Body of pancreas (tissue), 4 donors: Measurements from ENCODE around the gene GABRR3. TPM values are rescaled to one million over a fixed set of nuclear protein-coding genes. Genes with fewer than 3 reads are reported as not detected.

Source experiments
- ATAC-seq: fragments of 150-250 bp; one replicate; pipeline ENCODE4 v1.9.1; 2016
- DNase-seq, 4 donors: peaks; one replicate each; pipeline ENCODE4 v3.0.0-alpha.2; 2019
- H3K27ac ChIP-seq, 4 donors: fragments of 200-600 bp; sonication (generic); 1 replicate in 3 of 4; 2 replicates in 1 of 4; pipeline versions ENCODE4 v1.5.1 to v1.6.1; 2016 to 2019; ENCODE audit warnings: mild to moderate bottlenecking in 1 of 4, mixed read lengths in 1 of 4, moderate library complexity in 1 of 4
- H3K27me3 ChIP-seq, 2 donors: fragments of 200-600 bp; sonication (generic); one replicate each; pipeline ENCODE4 v1.6.0; 2016; ENCODE audit warnings: mild to moderate bottlenecking in 1 of 2
- H3K36me3 ChIP-seq, 2 donors: fragments of 200-600 bp; sonication (generic); replicated peaks in 1 of 2; 2 replicates each; pipeline ENCODE4 v1.5.1; 2016; ENCODE audit warnings: low read depth in 2 of 2; ENCODE audit not compliant: insufficient read depth in 1 of 2
- H3K4me1 ChIP-seq: fragments of 200-600 bp; sonication (generic); one replicate; pipeline ENCODE4 v1.6.0; 2016
- H3K4me3 ChIP-seq, 2 donors: fragments of 200-600 bp; sonication (generic); 1 replicate in 1 of 2; 2 replicates in 1 of 2; pipeline ENCODE4 v1.5.1; 2016 to 2019
- H3K9me3 ChIP-seq, 3 donors: fragments of 200-600 bp; sonication (generic); 1 replicate in 2 of 3; 2 replicates in 1 of 3; pipeline ENCODE4 v1.5.1; 2016
- POLR2A ChIP-seq, 3 donors: fragments of 450-650 bp; IDR thresholded peaks; one replicate each; pipeline ENCODE4 v1.6.1; 2016; ENCODE audit warnings: antibody characterized with exemption in 3 of 3, mild to moderate bottlenecking in 2 of 3
- WGBS, 2 donors: methylation state at CpG; one replicate each; pipeline ENCODE4 v1.1.5; 2017; 5-methylcytosine and 5-hydroxymethylcytosine counted together
- intact Hi-C: fragments of 100-400 bp; cut with DNase I; formaldehyde crosslinking; loops from one replicate; pipeline ENCODE4 v1.15.1; 2023
- total RNA-seq, 2 donors: library from RNA; depleted of rRNA; stranded (reverse); fragments of >200 nt; gene quantifications; one replicate each; pipeline ENCODE4 v1.1.0, GENCODE V29; 2016
- TF ChIP-seq, protein P1 (sequence below), 7 experiments: fragments of 450-650 bp in 4 of 7; fragments of 200-600 bp in 3 of 7; sonication (generic) in 3 of 7; IDR thresholded peaks; one replicate each; pipeline ENCODE4 v1.5.1; 2016 to 2019; ENCODE audit warnings: antibody characterized with exemption in 7 of 7

GABRR3 gene
- total RNA-seq, 2 donors from 2014 or later: not detected

DNA sequence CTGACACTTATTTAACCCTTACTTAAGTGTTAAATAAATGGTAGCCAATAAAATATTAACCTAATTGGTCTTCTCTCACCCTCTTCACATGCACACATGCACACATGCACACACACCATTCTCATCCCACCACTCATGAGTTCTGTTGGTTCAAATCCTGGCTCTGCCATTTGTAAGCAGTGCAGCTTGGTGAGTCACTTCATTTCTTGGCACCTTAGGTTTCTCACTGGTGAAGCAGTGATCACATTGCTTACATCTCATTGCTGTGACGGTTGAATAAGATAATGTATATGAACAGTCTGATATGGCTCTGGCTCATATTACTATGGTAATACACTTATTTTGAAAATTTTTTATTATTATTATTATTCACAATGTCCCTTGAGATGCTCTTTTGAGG, 96.7 kb downstream of the GABRR3 start:
- ATAC-seq: no peak
- peaks cover 0 to 8% of the 10 kb centered on the region in 2 donors for H3K36me3 ChIP-seq
- no peak for DNase-seq
- H3K9me3 ChIP-seq: no peaks in the 10 kb centered on the region
- no peak for TF ChIP-seq POLR2A (IDR thresholded peaks at IDR 0.05)
- TF ChIP-seq, protein P1, sequence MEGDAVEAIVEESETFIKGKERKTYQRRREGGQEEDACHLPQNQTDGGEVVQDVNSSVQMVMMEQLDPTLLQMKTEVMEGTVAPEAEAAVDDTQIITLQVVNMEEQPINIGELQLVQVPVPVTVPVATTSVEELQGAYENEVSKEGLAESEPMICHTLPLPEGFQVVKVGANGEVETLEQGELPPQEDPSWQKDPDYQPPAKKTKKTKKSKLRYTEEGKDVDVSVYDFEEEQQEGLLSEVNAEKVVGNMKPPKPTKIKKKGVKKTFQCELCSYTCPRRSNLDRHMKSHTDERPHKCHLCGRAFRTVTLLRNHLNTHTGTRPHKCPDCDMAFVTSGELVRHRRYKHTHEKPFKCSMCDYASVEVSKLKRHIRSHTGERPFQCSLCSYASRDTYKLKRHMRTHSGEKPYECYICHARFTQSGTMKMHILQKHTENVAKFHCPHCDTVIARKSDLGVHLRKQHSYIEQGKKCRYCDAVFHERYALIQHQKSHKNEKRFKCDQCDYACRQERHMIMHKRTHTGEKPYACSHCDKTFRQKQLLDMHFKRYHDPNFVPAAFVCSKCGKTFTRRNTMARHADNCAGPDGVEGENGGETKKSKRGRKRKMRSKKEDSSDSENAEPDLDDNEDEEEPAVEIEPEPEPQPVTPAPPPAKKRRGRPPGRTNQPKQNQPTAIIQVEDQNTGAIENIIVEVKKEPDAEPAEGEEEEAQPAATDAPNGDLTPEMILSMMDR (IDR thresholded peaks at IDR 0.05): no peak
- H3K4me1 ChIP-seq: peaks cover 8% of the 10 kb centered on the region
- no peak overlapping the region for H3K4me3 ChIP-seq
- intact Hi-C loops: no loop called here
- WGBS, 2 donors: 90% methylated on average over 1 of the region's 1 CpG
- H3K27ac ChIP-seq: no peak overlapping the region
- no peaks in the 10 kb centered on the region for H3K27me3 ChIP-seq

DNA sequence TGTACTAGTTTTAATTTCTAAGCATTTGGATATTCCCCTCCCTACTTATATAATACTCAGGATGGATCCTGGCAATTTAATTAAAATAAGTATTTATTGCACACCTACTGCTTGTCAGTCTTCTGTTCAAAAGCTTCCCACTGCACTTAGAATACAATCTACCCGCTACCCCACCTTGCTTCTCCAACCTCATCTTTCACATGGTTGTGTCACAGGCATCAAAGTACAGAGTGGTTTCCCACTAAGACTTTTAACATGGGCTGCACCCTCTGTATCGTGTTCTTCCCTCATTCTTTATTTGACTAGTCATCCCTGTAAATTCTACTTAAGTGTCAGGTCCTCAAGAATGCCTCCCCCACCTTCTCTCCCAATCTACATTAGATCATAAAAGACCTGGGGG, 97.9 kb downstream of the GABRR3 start:
- no peaks in the 10 kb centered on the region for H3K9me3 ChIP-seq
- intact Hi-C loops: no loop called here
- no peaks in the 10 kb centered on the region for H3K27me3 ChIP-seq
- H3K4me3 ChIP-seq: no peak overlapping the region
- H3K27ac ChIP-seq: no peak overlapping the region
- peaks cover 0 to 8% of the 10 kb centered on the region in 2 donors for H3K36me3 ChIP-seq
- no peak for DNase-seq
- no peak for ATAC-seq
- H3K4me1 ChIP-seq: peaks cover 2% of the 10 kb centered on the region
- TF ChIP-seq POLR2A (IDR thresholded peaks at IDR 0.05): no peak
- TF ChIP-seq, protein P1 (IDR thresholded peaks at IDR 0.05): no peak
- WGBS, 2 donors: 84 to 96% methylated on average over 2 of the region's 2 CpGs

DNA sequence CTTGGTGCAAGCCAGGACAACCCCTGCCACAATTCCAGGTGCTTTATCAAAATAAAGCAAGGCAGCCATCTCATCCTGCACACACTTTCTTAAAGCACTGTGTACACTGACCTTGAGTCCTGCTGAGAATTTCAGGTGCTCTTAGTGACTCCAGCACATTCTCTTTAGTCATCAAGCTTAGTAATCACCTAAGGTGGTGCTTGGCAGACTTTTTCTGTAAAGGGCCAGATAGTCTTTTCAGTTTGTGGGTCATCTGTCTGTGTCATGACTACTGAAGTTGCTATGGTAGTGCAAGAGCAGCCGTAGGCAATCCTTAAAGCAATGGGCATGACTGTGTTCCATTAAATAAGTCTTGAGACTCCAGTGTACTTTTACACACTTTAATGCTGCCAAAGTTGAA, 99.3 kb downstream of the GABRR3 start:
- no peak overlapping the region for H3K27ac ChIP-seq
- no peaks in the 10 kb centered on the region for H3K27me3 ChIP-seq
- H3K4me3 ChIP-seq: no peak overlapping the region
- WGBS, 2 donors: 86 to 90% methylated on average over 1 of the region's 1 CpG
- peaks cover 0 to 8% of the 10 kb centered on the region in 2 donors for H3K36me3 ChIP-seq
- TF ChIP-seq POLR2A (IDR thresholded peaks at IDR 0.05): no peak
- TF ChIP-seq, protein P1 (IDR thresholded peaks at IDR 0.05): no peak
- intact Hi-C loops: no loop called here
- H3K9me3 ChIP-seq: no peaks in the 10 kb centered on the region
- no peaks in the 10 kb centered on the region for H3K4me1 ChIP-seq
- ATAC-seq: no peak
- no peak for DNase-seq

Other genes with a start within 250 kb of the GABRR3 start
- gene CRYBG3, start 213.3 kb downstream of the GABRR3 start, total RNA-seq: 10 to 100 TPM; 14.5 to 17.1 TPM
- gene RIOX2, start 62.9 kb downstream of the GABRR3 start, total RNA-seq: 10 to 100 TPM; 22.1 to 32.3 TPM
- not detected for gene OR5AC2, start 51.9 kb upstream of the GABRR3 start, total RNA-seq
- not detected for gene OR5H1, start 95.4 kb upstream of the GABRR3 start, total RNA-seq
- not detected for gene OR5H14, start 112.2 kb upstream of the GABRR3 start, total RNA-seq
- gene OR5H15, start 131.4 kb upstream of the GABRR3 start, total RNA-seq: not detected
- not detected for gene OR5H6, start 228.9 kb upstream of the GABRR3 start, total RNA-seq
- gene OR5H2, start 247.2 kb upstream of the GABRR3 start, total RNA-seq: not detected